Mucosa of rectum (tissue), 2 donors: Measurements from ENCODE around the gene PCDHB1.
"Not testable (repeated sequence)": the region's sequence is repeated elsewhere in the genome, so short reads cannot be mapped to it uniquely, and the experiment has no call there.

Experiments
- H3K27ac ChIP-seq, 2 donors: one replicate each; pipeline ENCODE4 v1.7.0; 2013; ENCODE audit warnings: inconsistent platforms in 2 of 2, low read depth in 2 of 2, low read length in 2 of 2
- H3K27me3 ChIP-seq, 2 donors: one replicate each; pipeline ENCODE4 v1.7.0; 2013; ENCODE audit warnings: low read length in 2 of 2; ENCODE audit not compliant: control insufficient read depth in 2 of 2, insufficient read depth in 2 of 2
- H3K36me3 ChIP-seq, 2 donors: one replicate each; pipeline ENCODE4 v1.7.0; 2013; ENCODE audit warnings: low read length in 2 of 2; ENCODE audit not compliant: control insufficient read depth in 2 of 2, insufficient read depth in 2 of 2
- H3K4me1 ChIP-seq, 2 donors: one replicate each; pipeline ENCODE4 v1.7.0; 2013; ENCODE audit warnings: low read length in 2 of 2, mild to moderate bottlenecking in 1 of 2; ENCODE audit not compliant: control insufficient read depth in 2 of 2, insufficient read depth in 2 of 2
- H3K4me3 ChIP-seq, 2 donors: one replicate each; pipeline ENCODE4 v1.7.0; 2013; ENCODE audit warnings: low read length in 2 of 2
- H3K9ac ChIP-seq, 2 donors: one replicate each; pipeline ENCODE4 v1.7.0; 2013; ENCODE audit warnings: low read length in 2 of 2, low read depth in 1 of 2, mild to moderate bottlenecking in 1 of 2
- H3K9me3 ChIP-seq, 2 donors: one replicate each; pipeline ENCODE4 v1.7.0; 2013; ENCODE audit warnings: low read length in 2 of 2; ENCODE audit not compliant: control insufficient read depth in 2 of 2
- donor health status: healthy.
- donor health status: Normal muscosa, but diverticular disease.

The PCDHB1 gene

GRCh38 chr5:141102070-141102469 is 50.9 kb downstream of the PCDHB1 start:
- not testable (repeated sequence) for H3K27me3 ChIP-seq, H3K9me3 ChIP-seq, H3K36me3 ChIP-seq, H3K27ac ChIP-seq, H3K4me3 ChIP-seq, H3K4me1 ChIP-seq, H3K9ac ChIP-seq

- H3K4me1 ChIP-seq, H3K36me3 ChIP-seq, H3K9me3 ChIP-seq, H3K4me3 ChIP-seq, H3K9ac ChIP-seq, H3K27ac ChIP-seq, H3K27me3 ChIP-seq: not testable (repeated sequence)
Observed at GRCh38 chr5:141102471-141102870, 51.3 kb downstream of the PCDHB1 start.

- H3K9me3 ChIP-seq, result peaks cover 0 to 9% of the 10 kb centered on the region in 2 donors
- no peaks in the 10 kb centered on the region for H3K4me1 ChIP-seq
- H3K4me3 ChIP-seq, result no peak overlapping the region
- no peaks in the 10 kb centered on the region for H3K27me3 ChIP-seq
- no peak overlapping the region for H3K9ac ChIP-seq
- no peaks in the 10 kb centered on the region for H3K36me3 ChIP-seq
- no peak overlapping the region for H3K27ac ChIP-seq
Observed at GRCh38 chr5:141105350-141105749, 54.2 kb downstream of the PCDHB1 start.
